GM12872 (cell line): ENCODE results near the gene LARP1.

ENCODE experiments used
- CTCF ChIP-seq: IDR thresholded peaks from 3 replicates; pipeline ENCODE4 v1.5.1; 2011; ENCODE audit warnings: low read depth, mild to moderate bottlenecking, low read length, moderate library complexity; ENCODE audit not compliant: insufficient read depth

LARP1 gene

DNA sequence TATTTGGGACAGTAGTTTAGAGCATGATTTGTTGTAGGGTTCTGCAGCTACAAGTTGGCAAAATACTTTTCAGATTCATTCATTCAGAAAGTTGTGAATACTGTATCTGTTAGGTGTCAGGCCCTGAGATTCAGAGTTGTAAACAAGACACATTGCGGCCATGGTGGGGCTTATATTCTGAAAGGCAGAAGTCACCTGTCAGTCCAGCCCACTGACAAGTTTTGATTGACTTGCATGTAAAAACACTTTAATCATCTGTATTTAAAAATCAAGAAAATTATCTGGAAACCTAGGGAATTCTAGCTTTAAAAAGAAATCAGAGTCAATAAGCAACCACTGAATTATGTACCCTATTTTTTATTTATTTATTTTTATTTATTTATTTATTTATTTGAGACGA, 13.0 kb downstream of the LARP1 start:
- TF ChIP-seq CTCF: no peak

GRCh38 chr5:154770111-154770510, 14.9 kb downstream of the LARP1 start:
- no peak for TF ChIP-seq CTCF

DNA sequence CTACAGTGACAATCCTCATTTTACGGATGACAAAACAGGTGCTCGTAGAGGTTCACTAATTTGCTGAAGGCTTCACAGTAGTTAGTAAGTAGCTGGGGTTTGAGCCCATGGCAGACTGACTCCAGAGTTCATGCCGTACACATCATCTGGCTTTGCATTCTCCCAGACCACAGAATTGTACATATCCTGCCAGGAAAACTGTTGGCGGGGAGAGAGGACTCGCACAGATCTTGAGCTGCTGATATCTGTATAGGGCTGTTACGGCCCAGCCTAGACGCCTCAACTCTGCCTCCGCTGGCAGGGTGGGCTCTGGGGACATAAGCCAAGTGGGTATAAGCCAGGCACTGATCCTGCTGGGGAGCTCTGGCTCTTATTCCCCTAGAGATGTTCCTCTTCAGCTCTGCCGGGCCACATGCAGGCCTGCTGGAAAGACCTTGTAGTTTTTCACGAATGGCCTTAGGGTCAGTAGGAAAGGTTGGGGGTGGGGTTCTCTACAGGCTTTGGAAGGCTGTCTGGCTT, 16.3 kb downstream of the LARP1 start:
- TF ChIP-seq CTCF: no peak

- TF ChIP-seq CTCF: no peak
Measured at GRCh38 chr5:154773326-154773725, 18.1 kb downstream of the LARP1 start.

DNA sequence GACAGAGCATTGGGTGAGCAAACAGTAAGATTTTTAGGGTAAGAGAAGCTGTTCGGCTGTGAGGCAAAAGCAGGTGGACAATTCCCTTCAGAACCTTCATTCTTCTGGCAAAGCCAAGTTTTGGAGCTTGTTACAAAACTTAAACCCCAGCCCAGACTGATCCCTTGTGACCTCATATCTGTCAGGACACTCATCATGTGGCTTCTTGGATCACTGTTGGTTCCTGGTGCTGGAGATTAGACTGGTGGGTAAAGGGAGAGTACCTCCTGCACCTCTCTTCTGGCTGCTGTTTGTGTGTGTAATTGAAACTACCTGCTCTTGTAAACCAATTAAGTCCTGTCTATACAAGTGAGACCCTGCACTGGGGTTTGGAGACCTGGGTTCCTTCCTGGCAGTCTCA, 21.0 kb downstream of the LARP1 start:
- TF ChIP-seq CTCF: no peak

GRCh38 chr5:154778534-154778933, 23.4 kb downstream of the LARP1 start:
- no peak for TF ChIP-seq CTCF

DNA sequence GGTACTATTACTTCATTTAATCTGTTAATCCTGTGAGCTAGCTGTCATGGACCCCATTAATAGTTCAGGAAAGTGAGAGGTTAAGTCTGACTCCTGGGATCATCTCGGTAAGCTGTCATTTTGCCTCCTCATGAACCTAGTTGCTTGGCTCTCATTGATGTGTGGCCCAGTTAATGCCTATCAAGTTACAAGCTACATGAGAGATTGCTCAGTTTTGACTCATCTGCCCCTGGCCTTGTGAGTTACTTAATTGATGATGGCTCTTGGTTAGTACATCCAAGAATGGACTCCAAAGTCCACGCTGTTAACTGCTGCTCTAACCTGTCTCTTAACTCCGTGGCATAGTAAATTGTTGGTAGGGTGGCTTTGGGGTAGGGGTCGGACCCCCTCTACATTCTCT, 23.9 kb downstream of the LARP1 start:
- TF ChIP-seq CTCF: no peak

DNA sequence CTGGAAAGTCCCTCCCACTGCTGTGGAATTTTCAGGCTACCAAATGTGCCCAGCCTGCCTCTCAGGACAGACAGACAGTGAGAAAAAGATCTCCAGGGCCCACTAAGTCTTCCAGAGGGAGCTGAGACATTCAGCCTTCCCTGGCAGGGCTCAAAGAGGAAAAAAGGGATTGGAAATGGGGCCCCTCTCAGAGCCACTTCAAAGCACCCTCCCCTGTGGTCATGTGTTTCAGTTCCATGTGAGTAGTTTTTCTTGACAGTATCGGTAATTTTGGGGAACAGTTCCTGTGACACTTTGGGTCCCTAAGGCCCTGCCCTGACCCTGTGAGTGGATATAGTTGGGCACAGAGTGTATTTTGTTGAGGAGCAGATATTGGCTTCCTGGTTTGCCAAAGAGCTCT, 25.0 kb downstream of the LARP1 start:
- TF ChIP-seq CTCF: no peak
